Loucy (cell line): ENCODE data around the gene TAB2.

ENCODE experiments used
- H2AFZ ChIP-seq: fragments of 200-600 bp; sonication (generic); 2 replicates; pipeline ENCODE4 v1.6.0; 2016; ENCODE audit warnings: antibody characterized with exemption, mild to moderate bottlenecking, low read length, moderate library complexity
- H3F3A ChIP-seq: fragments of 200-600 bp; 2 replicates; pipeline ENCODE4 v1.6.0; 2016; ENCODE audit warnings: antibody characterized with exemption, low read depth, mild to moderate bottlenecking
- H3K27me3 ChIP-seq: fragments of 200-600 bp; sonication (generic); 2 replicates; pipeline ENCODE4 v1.6.1; 2014; ENCODE audit warnings: low read length, mild to moderate bottlenecking; ENCODE audit not compliant: insufficient read depth, poor library complexity, severe bottlenecking
- H3K36me3 ChIP-seq: fragments of 200-600 bp; sonication (generic); 2 replicates; pipeline ENCODE4 v1.6.1; 2016; ENCODE audit warnings: low read length; ENCODE audit not compliant: insufficient read depth
- H3K4me1 ChIP-seq: fragments of 200-600 bp; sonication (generic); 2 replicates; pipeline ENCODE4 v1.5.1; 2014; ENCODE audit warnings: low read length, mild to moderate bottlenecking; ENCODE audit not compliant: insufficient read depth, poor library complexity, severe bottlenecking
- H3K4me2 ChIP-seq: fragments of 200-600 bp; sonication (generic); 2 replicates; pipeline ENCODE4 v1.6.0; 2014; ENCODE audit warnings: antibody characterized with exemption, low read length, low read depth, mild to moderate bottlenecking; ENCODE audit not compliant: poor library complexity, severe bottlenecking
- H3K4me3 ChIP-seq: fragments of 200-600 bp; sonication (generic); 2 replicates; pipeline ENCODE4 v1.5.1; 2014; ENCODE audit warnings: low read length, mild to moderate bottlenecking, mixed read lengths; ENCODE audit not compliant: poor library complexity, severe bottlenecking
- H3K79me2 ChIP-seq: fragments of 200-600 bp; sonication (generic); 2 replicates; pipeline ENCODE4 v1.6.1; 2014; ENCODE audit warnings: low read length; ENCODE audit not compliant: insufficient read depth
- H3K9ac ChIP-seq: fragments of 200-600 bp; sonication (generic); 2 replicates; pipeline ENCODE4 v1.6.0; 2014; ENCODE audit warnings: mild to moderate bottlenecking, low read depth, low read length, moderate library complexity; ENCODE audit not compliant: poor library complexity, severe bottlenecking
- H3K9me2 ChIP-seq: fragments of 200-600 bp; sonication (generic); replicated peaks from 2 replicates; pipeline ENCODE4 v1.6.1; 2016; ENCODE audit warnings: low read depth, low read length, mixed read lengths
- H3K9me3 ChIP-seq: fragments of 200-600 bp; sonication (generic); 2 replicates; pipeline ENCODE4 v1.6.1; 2014; ENCODE audit warnings: mild to moderate bottlenecking, antibody characterized with exemption, low read length, low read depth; ENCODE audit not compliant: insufficient read depth
- H4K20me1 ChIP-seq: fragments of 200-600 bp; sonication (generic); 2 replicates; pipeline ENCODE4 v1.6.0; 2014; ENCODE audit warnings: antibody characterized with exemption, low read length, mild to moderate bottlenecking; ENCODE audit not compliant: insufficient read depth, poor library complexity, severe bottlenecking
- CTCF ChIP-seq: fragments of 200-600 bp; sonication (generic); conservative IDR thresholded peaks from 2 replicates; pipeline ENCODE4 v1.5.1; 2014; ENCODE audit warnings: mild to moderate bottlenecking, antibody characterized with exemption, low read length
- EZH2phosphoT487 ChIP-seq: fragments of 200-600 bp; IDR thresholded peaks from 2 replicates; pipeline ENCODE4 v1.6.1; 2018; ENCODE audit warnings: antibody characterized with exemption, mild to moderate bottlenecking, moderate library complexity, borderline replicate concordance

Gene TAB2

GRCh38 chr6:149445095-149445466 is 127.6 kb downstream of the TAB2 start:
- H3K9me2 ChIP-seq: no peaks in the 10 kb centered on the region
- H2AFZ ChIP-seq: no peak overlapping the region
- H3F3A ChIP-seq: no peaks in the 10 kb centered on the region
- H4K20me1 ChIP-seq: no peaks in the 10 kb centered on the region
- H3K79me2 ChIP-seq: no peaks in the 10 kb centered on the region
- H3K9ac ChIP-seq: no peak overlapping the region
- H3K4me1 ChIP-seq: no peaks in the 10 kb centered on the region
- H3K4me3 ChIP-seq: no peak overlapping the region
- H3K36me3 ChIP-seq: no peaks in the 10 kb centered on the region
- no peaks in the 10 kb centered on the region for H3K9me3 ChIP-seq
- TF ChIP-seq CTCF (no peak), EZH2phosphoT487 (no peak)
- no peak overlapping the region for H3K4me2 ChIP-seq
- no peaks in the 10 kb centered on the region for H3K27me3 ChIP-seq

GRCh38 chr6:149445573-149445972 is 128.1 kb downstream of the TAB2 start:
- no peaks in the 10 kb centered on the region for H3K79me2 ChIP-seq
- no peak overlapping the region for H3K9ac ChIP-seq
- no peaks in the 10 kb centered on the region for H3K4me1 ChIP-seq
- H3K9me2 ChIP-seq: no peaks in the 10 kb centered on the region
- no peaks in the 10 kb centered on the region for H3K9me3 ChIP-seq
- H3K4me3 ChIP-seq: no peak overlapping the region
- TF ChIP-seq EZH2phosphoT487 (no peak), CTCF (no peak)
- no peaks in the 10 kb centered on the region for H3K27me3 ChIP-seq
- H4K20me1 ChIP-seq: no peaks in the 10 kb centered on the region
- no peak overlapping the region for H3K4me2 ChIP-seq
- no peaks in the 10 kb centered on the region for H3F3A ChIP-seq
- H2AFZ ChIP-seq: no peak overlapping the region
- no peaks in the 10 kb centered on the region for H3K36me3 ChIP-seq

- Histone ChIP-seq H3K4me1 (no peaks in the 10 kb centered on the region), H3K9me2 (no peaks in the 10 kb centered on the region), H3K9me3 (no peaks in the 10 kb centered on the region), H2AFZ (no peak overlapping the region), H3F3A (no peaks in the 10 kb centered on the region), H3K4me3 (no peak overlapping the region), H3K79me2 (no peaks in the 10 kb centered on the region), H4K20me1 (no peaks in the 10 kb centered on the region), H3K9ac (no peak overlapping the region), H3K4me2 (no peak overlapping the region), H3K36me3 (no peaks in the 10 kb centered on the region), H3K27me3 (no peaks in the 10 kb centered on the region)
- TF ChIP-seq EZH2phosphoT487 (no peak), CTCF (0 out of 2 replicates have a peak, but pooled peaks have one; percentile 26)
Measured at GRCh38 chr6:149446791-149447376, 129.4 kb downstream of the TAB2 start.
